ENCODE data around the gene SRP19. TPM values are rescaled to one million over a fixed set of nuclear protein-coding genes. Genes with fewer than 3 reads are reported as not detected.

The SRP19 gene
- 10 to 100 TPM; 19.4 to 33.9 (median 26.6) TPM for total RNA-seq
- polyA plus RNA-seq, result 10 to 100 TPM; 66.5 to 80.1 TPM
- long read RNA-seq, donor 1, transcript SRP19-206 (5 exons, 2,841 nt), result minor isoform, 16 of 43 reads
- long read RNA-seq, donor 1, transcript SRP19-205 (2 exons, 473 nt), result major isoform, 19 of 43 reads
- long read RNA-seq, donor 1, partial matches to known transcripts, result 1 of 43 reads
- long read RNA-seq, donor 1, other reads (novel, unspliced or antisense), result 6 of 43 reads
- long read RNA-seq, donor 2, transcript SRP19-206 (5 exons, 2,841 nt), result major isoform, 17 of 43 reads
- long read RNA-seq, donor 2, transcript SRP19-205 (2 exons, 473 nt), result minor isoform, 14 of 43 reads
- long read RNA-seq, donor 2, partial matches to known transcripts, result 0 of 43 reads
- long read RNA-seq, donor 2, other reads (novel, unspliced or antisense), result 6 of 43 reads
- long read RNA-seq, donor 3, transcript SRP19-205 (2 exons, 473 nt), result major isoform, 17 of 33 reads
- long read RNA-seq, donor 3, partial matches to known transcripts, result 6 of 33 reads
- long read RNA-seq, donor 3, other reads (novel, unspliced or antisense), result 2 of 33 reads

- H3K36me3 ChIP-seq, result peaks cover 0 to 37% (median 19%) of the 10 kb centered on the region in 9 donors
- no peaks in the 10 kb centered on the region for H3K27me3 ChIP-seq
- TF ChIP-seq CTCF (IDR thresholded peaks at IDR 0.05), result no peak
- DNase-seq (peak; percentile 92 to 96), ATAC-seq (peak; percentile 96 to 98 (median 98))
- peaks cover 12 to 35% (median 30%) of the 10 kb centered on the region in 9 donors for H3K4me1 ChIP-seq
- WGBS, 2 donors, result 1% methylated on average over 46 to 47 of the region's 47 CpGs
- peak within 1 kb of the TSS; percentile 79 to 98 (median 92) for H3K4me3 ChIP-seq
- intact Hi-C loops (cut with DNase I), result loop anchor here in 6 of 10 donors (2.0 to 5.0 kb wide), 2 partner anchors 61 to 62 kb away; partner anchors contain the start of gene REEP5 (in 6 of the 6)
- H3K9me3 ChIP-seq, result no peaks in the 10 kb centered on the region
- peak within 1 kb of the TSS; percentile 24 to 92 (median 83) for H3K27ac ChIP-seq
Measured at GRCh38 chr5:112860929-112861637, at the start of gene SRP19. Gene SRP19, plus strand, starts transcription at chr5:112861287. Its CDS starts 90 bp downstream, at chr5:112861377.

- intact Hi-C loops (cut with DNase I), result no loop called here
- ATAC-seq, result no peak
- Histone ChIP-seq H3K27ac (no peak overlapping the region), H3K36me3 (peaks cover 0 to 79% (median 28%) of the 10 kb centered on the region in 9 donors), H3K27me3 (no peaks in the 10 kb centered on the region), H3K4me1 (peaks cover 0 to 4% (median 0%) of the 10 kb centered on the region in 9 donors), H3K4me3 (no peak overlapping the region), H3K9me3 (no peaks in the 10 kb centered on the region)
- TF ChIP-seq CTCF (IDR thresholded peaks at IDR 0.05), result no peak
- DNase-seq, result no peak
- whole genome bisulfite sequencing, 2 donors, result 90 to 93% methylated on average over 1 of the region's 1 CpG
Measured at GRCh38 chr5:112812549-112812948, 48.5 kb upstream of the SRP19 start.

GRCh38 chr5:112820246-112820645, 40.8 kb upstream of the SRP19 start:
- H3K36me3 ChIP-seq, result peaks cover 0 to 100% (median 10%) of the 10 kb centered on the region in 9 donors
- no peaks in the 10 kb centered on the region for H3K4me1 ChIP-seq
- no peak overlapping the region for H3K4me3 ChIP-seq
- no peak for TF ChIP-seq CTCF (IDR thresholded peaks at IDR 0.05)
- no peak overlapping the region for H3K27ac ChIP-seq
- WGBS, 2 donors, result 96 to 98% methylated on average over 1 of the region's 1 CpG
- DNase-seq, result no peak
- intact Hi-C loops (cut with DNase I), result no loop called here
- H3K27me3 ChIP-seq, result no peaks in the 10 kb centered on the region
- ATAC-seq, result no peak
- no peaks in the 10 kb centered on the region for H3K9me3 ChIP-seq

DNA sequence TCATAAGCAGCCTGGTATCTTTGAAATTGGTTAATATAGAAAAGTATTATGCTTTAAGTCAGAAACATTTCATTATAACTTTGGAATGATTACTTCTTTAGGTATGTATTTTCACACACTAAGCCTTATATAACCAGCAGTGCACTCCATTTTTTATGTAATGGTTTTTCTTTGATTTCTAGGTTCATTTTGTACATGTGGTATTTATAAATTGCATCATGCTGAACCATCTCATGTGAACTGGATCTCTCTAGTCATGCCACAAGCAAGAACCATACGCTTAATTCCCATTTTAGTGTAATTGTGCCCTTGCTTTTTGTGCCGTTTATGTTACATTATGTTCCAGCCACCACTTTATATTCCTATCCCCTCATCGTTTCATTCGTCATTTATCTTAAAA, 38.6 kb upstream of the SRP19 start:
- H3K27me3 ChIP-seq, result no peaks in the 10 kb centered on the region

More for the DNA sequence above, 38.6 kb upstream of the SRP19 start:
- TF ChIP-seq CTCF (IDR thresholded peaks at IDR 0.05), result no peak
- Histone ChIP-seq H3K27ac (no peak overlapping the region), H3K4me3 (no peak overlapping the region), H3K4me1 (no peaks in the 10 kb centered on the region), H3K36me3 (peaks cover 0 to 98% (median 15%) of the 10 kb centered on the region in 9 donors), H3K9me3 (no peaks in the 10 kb centered on the region)
- intact Hi-C loops (cut with DNase I), result no loop called here
- DNase-seq (no peak), ATAC-seq (no peak)
- 70 to 71% methylated on average over 4 of the region's 4 CpGs for WGBS, 2 donors

Data from heart right ventricle (tissue), 16 donors.